HG02642 (cell line): ENCODE results near the gene SUGCT.
"Not testable (repeated sequence)": the region's sequence is repeated elsewhere in the genome, so short reads cannot be mapped to it uniquely, and the experiment has no call there.

Experiments
- ATAC-seq: cut with Tn5 transposase; IDR thresholded peaks from one replicate; pipeline ENCODE4 v1.9.1; 2021; ENCODE audit warnings: mild to moderate bottlenecking; ENCODE audit not compliant: unreplicated experiment, poor library complexity

The SUGCT gene

GRCh38 chr7:40137563-40137962 is 2.8 kb downstream of the SUGCT start:
- ATAC-seq, result no peak

- no peak for ATAC-seq
These were observed 4.2 kb downstream of the SUGCT start for GRCh38 chr7:40138973-40139372.

GRCh38 chr7:40139891-40140290 is 5.1 kb downstream of the SUGCT start:
- not testable (repeated sequence) for ATAC-seq

- ATAC-seq, result not testable (repeated sequence)
These were observed 7.1 kb downstream of the SUGCT start for GRCh38 chr7:40141916-40142315.

GRCh38 chr7:40145596-40146130 is 10.9 kb downstream of the SUGCT start:
- ATAC-seq, result not testable (repeated sequence)

- ATAC-seq, result no peak
These were observed 12.8 kb downstream of the SUGCT start for GRCh38 chr7:40147371-40148246.

GRCh38 chr7:40148247-40148580 is 13.4 kb downstream of the SUGCT start:
- ATAC-seq, result not testable (repeated sequence)

- no peak for ATAC-seq
These were observed 13.9 kb downstream of the SUGCT start for GRCh38 chr7:40148671-40149070.

- no peak for ATAC-seq
These were observed 16.7 kb downstream of the SUGCT start for GRCh38 chr7:40151504-40151903.

GRCh38 chr7:40156988-40157387 is 22.2 kb downstream of the SUGCT start:
- ATAC-seq, result no peak

- ATAC-seq, result no peak
These were observed 27.7 kb downstream of the SUGCT start for GRCh38 chr7:40162516-40162915.

GRCh38 chr7:40165216-40165615 is 30.4 kb downstream of the SUGCT start:
- ATAC-seq, result no peak

- no peak for ATAC-seq
These were observed 32.5 kb downstream of the SUGCT start for GRCh38 chr7:40167291-40167690.

- not testable (repeated sequence) for ATAC-seq
These were observed 33.5 kb downstream of the SUGCT start for GRCh38 chr7:40168266-40168665.

- not testable (repeated sequence) for ATAC-seq
These were observed 38.3 kb downstream of the SUGCT start for GRCh38 chr7:40173121-40173520.

GRCh38 chr7:40175256-40175655 is 40.5 kb downstream of the SUGCT start:
- not testable (repeated sequence) for ATAC-seq

GRCh38 chr7:40175725-40176510 is 41.1 kb downstream of the SUGCT start:
- ATAC-seq, result no peak

- ATAC-seq, result no peak
These were observed 42.3 kb downstream of the SUGCT start for GRCh38 chr7:40177071-40177470.

GRCh38 chr7:40182452-40182851 is 47.6 kb downstream of the SUGCT start:
- ATAC-seq, result no peak

GRCh38 chr7:40186586-40186985 is 51.8 kb downstream of the SUGCT start:
- ATAC-seq, result no peak

GRCh38 chr7:40192036-40192435 is 57.2 kb downstream of the SUGCT start:
- ATAC-seq, result no peak
